ENCODE results near the gene OR2T34. TPM values are rescaled to one million over a fixed set of nuclear protein-coding genes. Genes with fewer than 3 reads are reported as not detected.

The OR2T34 gene
- total RNA-seq, 1 experiment from 2014 or later = not detected

GRCh38 chr1:248589334-248589733 lies 14.8 kb upstream of the OR2T34 start (continued):
- no peak for TF ChIP-seq ZNF532 (CRISPR knock-in tag; IDR thresholded peaks at IDR 0.05; ENCODE audit: borderline replicate concordance)
- no peak for TF ChIP-seq ZMAT4 (CRISPR knock-in tag; IDR thresholded peaks at IDR 0.05)
- no peak for TF ChIP-seq OVOL2 (CRISPR knock-in tag; IDR thresholded peaks at IDR 0.05; ENCODE audit: borderline replicate concordance)

GRCh38 chr1:248585266-248585665 lies 10.7 kb upstream of the OR2T34 start:
- Mint-ChIP-seq H3K27me3 (ENCODE audit: low read depth) (no peaks in the 10 kb centered on the region; the same call in 1 of the 2 replicates), H3K4me3 (no peak overlapping the region), H3K4me1 (no peaks in the 10 kb centered on the region), H3K36me3 (peaks cover 48% of the 10 kb centered on the region), H3K27ac (no peak overlapping the region), H3K9me3 (peaks cover 76% of the 10 kb centered on the region)
- no peak for TF ChIP-seq PREB (CRISPR knock-in tag; IDR thresholded peaks at IDR 0.05; ENCODE audit: borderline replicate concordance)
- TF ChIP-seq, protein P1, sequence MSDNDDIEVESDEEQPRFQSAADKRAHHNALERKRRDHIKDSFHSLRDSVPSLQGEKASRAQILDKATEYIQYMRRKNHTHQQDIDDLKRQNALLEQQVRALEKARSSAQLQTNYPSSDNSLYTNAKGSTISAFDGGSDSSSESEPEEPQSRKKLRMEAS (CRISPR knock-in tag; IDR thresholded peaks at IDR 0.05) = no peak
- TF ChIP-seq, protein P2, sequence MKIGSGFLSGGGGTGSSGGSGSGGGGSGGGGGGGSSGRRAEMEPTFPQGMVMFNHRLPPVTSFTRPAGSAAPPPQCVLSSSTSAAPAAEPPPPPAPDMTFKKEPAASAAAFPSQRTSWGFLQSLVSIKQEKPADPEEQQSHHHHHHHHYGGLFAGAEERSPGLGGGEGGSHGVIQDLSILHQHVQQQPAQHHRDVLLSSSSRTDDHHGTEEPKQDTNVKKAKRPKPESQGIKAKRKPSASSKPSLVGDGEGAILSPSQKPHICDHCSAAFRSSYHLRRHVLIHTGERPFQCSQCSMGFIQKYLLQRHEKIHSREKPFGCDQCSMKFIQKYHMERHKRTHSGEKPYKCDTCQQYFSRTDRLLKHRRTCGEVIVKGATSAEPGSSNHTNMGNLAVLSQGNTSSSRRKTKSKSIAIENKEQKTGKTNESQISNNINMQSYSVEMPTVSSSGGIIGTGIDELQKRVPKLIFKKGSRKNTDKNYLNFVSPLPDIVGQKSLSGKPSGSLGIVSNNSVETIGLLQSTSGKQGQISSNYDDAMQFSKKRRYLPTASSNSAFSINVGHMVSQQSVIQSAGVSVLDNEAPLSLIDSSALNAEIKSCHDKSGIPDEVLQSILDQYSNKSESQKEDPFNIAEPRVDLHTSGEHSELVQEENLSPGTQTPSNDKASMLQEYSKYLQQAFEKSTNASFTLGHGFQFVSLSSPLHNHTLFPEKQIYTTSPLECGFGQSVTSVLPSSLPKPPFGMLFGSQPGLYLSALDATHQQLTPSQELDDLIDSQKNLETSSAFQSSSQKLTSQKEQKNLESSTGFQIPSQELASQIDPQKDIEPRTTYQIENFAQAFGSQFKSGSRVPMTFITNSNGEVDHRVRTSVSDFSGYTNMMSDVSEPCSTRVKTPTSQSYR (CRISPR knock-in tag; IDR thresholded peaks at IDR 0.05) = no peak
- TF ChIP-seq SMAD4 (CRISPR knock-in tag; IDR thresholded peaks at IDR 0.05) = no peak
- TF ChIP-seq ZNF671 (CRISPR knock-in tag; IDR thresholded peaks at IDR 0.05) = no peak
- TF ChIP-seq RELA (CRISPR knock-in tag; IDR thresholded peaks at IDR 0.05; ENCODE audit: borderline replicate concordance) = no peak
- TF ChIP-seq HMGXB4 (CRISPR knock-in tag; IDR thresholded peaks at IDR 0.05) = no peak
- TF ChIP-seq ESRRA (CRISPR knock-in tag; IDR thresholded peaks at IDR 0.05; ENCODE audit: borderline replicate concordance) = no peak
- no peak for TF ChIP-seq ZNF121 (CRISPR knock-in tag; IDR thresholded peaks at IDR 0.05)
- TF ChIP-seq, protein P3, sequence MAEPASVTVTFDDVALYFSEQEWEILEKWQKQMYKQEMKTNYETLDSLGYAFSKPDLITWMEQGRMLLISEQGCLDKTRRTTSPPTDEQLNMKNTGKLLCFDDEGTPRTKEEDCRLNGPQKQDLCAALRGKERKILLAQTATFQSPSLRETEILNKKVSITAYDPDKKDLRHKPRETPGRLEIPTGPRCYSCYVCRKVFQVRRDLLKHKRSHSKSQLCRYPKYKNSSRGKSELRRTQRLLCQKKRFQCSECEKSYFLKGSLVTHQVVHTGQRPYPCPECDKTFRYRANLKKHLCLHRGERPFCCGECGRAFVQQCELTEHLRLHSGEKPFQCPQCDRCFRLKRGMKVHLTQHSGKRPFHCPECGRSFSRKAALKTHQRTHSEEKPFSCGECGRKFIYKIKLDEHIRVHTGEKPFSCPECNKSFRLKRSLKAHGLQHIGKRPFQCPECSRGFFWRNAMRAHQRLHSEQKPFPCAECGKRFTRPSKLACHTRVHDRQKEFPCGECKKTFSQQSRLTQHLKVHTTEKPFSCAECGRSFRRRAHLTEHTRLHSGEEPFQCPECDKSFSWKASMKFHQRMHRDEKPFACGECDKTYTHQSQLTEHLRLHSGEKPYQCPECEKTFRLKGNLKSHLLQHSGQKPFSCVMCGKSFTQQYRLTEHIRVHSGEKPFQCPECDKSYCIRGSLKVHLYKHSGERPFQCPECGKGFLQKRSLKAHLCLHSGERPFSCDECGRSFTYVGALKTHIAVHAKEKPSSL (CRISPR knock-in tag; conservative IDR thresholded peaks at IDR 0.05) = no peak
- TF ChIP-seq GTF2I (CRISPR knock-in tag; conservative IDR thresholded peaks at IDR 0.05) = no peak
- TF ChIP-seq, protein P4, sequence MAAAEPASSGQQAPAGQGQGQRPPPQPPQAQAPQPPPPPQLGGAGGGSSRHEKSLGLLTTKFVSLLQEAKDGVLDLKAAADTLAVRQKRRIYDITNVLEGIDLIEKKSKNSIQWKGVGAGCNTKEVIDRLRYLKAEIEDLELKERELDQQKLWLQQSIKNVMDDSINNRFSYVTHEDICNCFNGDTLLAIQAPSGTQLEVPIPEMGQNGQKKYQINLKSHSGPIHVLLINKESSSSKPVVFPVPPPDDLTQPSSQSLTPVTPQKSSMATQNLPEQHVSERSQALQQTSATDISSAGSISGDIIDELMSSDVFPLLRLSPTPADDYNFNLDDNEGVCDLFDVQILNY (CRISPR knock-in tag; IDR thresholded peaks at IDR 0.05) = no peak
- TF ChIP-seq, protein P5, sequence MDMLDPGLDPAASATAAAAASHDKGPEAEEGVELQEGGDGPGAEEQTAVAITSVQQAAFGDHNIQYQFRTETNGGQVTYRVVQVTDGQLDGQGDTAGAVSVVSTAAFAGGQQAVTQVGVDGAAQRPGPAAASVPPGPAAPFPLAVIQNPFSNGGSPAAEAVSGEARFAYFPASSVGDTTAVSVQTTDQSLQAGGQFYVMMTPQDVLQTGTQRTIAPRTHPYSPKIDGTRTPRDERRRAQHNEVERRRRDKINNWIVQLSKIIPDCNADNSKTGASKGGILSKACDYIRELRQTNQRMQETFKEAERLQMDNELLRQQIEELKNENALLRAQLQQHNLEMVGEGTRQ (CRISPR knock-in tag; IDR thresholded peaks at IDR 0.05) = no peak
- no peak for TF ChIP-seq FOXP1 (CRISPR knock-in tag; IDR thresholded peaks at IDR 0.05; ENCODE audit: borderline replicate concordance)
- no peak for TF ChIP-seq ZNF263 (CRISPR knock-in tag; IDR thresholded peaks at IDR 0.05; ENCODE audit: low read depth)
- CTCF ChIA-PET = no interaction called here
- POLR2A ChIA-PET = no interaction called here
- ATAC-seq (no peak), DNase-seq (ENCODE audit: low spot score) (no peak)

All from WTC11 (cell line).